HG02973 (cell line): ENCODE results near the gene TMEM17.

Source experiments
- ATAC-seq: cut with Tn5 transposase; IDR thresholded peaks from one replicate; pipeline ENCODE4 v1.9.1; 2021; ENCODE audit warnings: moderate library complexity; ENCODE audit not compliant: unreplicated experiment

TMEM17 gene

DNA sequence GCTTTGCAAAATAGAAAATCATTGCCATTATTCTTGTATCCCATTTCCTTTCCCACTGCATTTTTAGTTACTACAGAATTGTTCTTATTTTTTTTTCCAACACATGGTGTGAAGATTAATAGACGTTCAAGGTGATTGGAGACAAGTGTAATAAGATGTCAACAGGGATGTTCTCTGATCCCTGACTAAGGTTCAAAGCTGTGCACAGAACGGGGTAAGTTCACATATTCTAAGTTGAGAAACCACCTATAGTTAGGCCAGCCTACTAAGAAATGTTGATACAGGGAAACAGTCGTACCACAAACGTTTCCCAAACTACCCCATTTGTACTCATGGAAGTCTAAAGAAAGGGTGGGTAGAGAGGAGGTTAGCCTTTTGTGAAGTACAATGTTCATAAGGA lies 6.4 kb upstream of the TMEM17 start:
- ATAC-seq = no peak

GRCh38 chr2:62511636-62512035 lies 5.6 kb upstream of the TMEM17 start:
- ATAC-seq = no peak

- ATAC-seq = peak; percentile 15
Observed at GRCh38 chr2:62506421-62506750, 391 bp upstream of the TMEM17 start.

GRCh38 chr2:62505109-62505749 lies 766 bp downstream of the TMEM17 start:
- ATAC-seq = no peak

DNA sequence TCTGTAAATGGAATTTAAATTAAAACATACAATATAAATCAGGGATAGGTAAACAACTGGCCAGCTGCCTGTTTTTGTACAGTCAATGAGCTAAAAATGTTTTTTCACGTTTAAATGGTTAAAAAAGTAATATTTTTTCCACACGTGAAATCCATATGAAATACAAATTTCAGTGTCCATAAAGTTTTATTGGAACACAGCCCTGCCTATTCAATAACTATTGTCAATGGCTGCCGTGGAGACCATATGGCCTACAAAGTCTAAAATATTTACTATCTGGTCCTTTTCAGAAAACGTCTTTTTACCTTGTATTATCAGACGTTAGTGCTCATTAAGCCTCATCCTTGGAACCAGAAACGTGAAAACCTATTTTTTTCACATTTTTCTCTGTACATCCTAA lies 1.3 kb downstream of the TMEM17 start:
- no peak for ATAC-seq

DNA sequence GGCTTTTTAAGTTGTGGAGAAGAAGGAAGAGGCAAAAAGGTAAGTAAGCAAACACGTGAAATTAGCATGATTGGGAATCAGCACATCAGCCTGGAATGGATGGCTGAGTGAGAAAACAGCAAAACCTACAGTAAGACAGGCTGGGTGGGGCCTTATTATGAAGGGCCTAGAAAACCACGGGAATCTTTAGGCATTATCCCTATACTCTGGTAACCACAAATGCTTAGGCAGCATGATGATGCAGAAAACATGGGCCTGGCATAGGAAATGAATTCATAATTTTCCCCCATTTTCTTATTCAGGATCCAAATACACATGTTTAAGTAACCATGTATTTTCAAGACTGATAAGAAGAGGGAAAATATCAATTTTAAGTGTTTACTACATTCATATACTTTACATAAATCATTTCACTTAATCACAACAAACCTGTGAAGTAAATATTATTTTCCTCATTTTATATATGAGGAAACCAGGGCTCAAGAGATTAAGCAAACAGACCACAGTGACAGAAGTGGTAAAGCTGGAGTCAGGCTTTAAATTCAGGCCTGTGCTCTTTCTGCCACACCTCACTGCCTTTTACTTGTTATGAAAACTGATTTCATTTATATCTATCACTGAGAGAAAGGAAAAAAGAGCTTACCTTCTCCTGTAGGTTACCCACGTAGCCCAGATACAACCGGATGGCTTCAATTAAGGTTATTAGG lies 4.0 kb downstream of the TMEM17 start:
- no peak for ATAC-seq

DNA sequence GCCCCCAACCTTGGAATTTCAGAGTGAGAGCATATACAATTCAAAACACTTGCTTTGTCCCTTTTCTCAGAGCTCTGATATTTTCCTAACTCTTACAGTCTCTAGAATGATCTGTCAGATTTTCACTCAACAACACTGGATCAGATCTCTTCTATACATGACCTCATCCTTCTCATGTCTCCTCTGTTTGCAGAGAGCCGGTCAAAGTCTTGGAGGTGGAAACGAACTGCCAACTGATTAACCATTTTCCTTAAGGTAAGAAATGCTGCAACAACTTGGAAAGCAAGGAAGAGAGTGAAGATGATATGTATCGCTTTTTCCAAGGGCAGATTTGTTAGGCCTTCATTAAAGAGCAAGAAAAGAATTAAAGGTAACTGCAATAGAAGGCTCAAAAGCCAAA lies 4.9 kb downstream of the TMEM17 start:
- no peak for ATAC-seq

- ATAC-seq = no peak
Observed at GRCh38 chr2:62499430-62500060, 6.5 kb downstream of the TMEM17 start.

DNA sequence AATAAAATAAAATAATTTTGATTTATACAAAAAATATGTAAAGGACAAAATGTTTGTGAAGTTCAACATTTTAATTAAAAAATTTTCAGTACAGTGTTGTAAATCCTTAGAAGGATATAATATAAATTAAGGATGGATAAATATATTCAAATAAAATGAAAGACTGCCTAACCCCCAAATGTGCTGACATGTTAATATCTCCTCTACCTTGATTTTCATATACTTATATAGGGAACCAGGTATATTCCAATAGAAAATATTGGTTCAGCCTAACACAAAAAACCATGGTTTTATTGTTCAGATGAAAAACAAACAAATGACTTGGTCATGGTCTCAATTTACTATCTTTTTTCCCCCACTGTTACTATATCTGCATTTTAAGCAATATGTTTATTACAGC lies 7.3 kb downstream of the TMEM17 start:
- no peak for ATAC-seq

DNA sequence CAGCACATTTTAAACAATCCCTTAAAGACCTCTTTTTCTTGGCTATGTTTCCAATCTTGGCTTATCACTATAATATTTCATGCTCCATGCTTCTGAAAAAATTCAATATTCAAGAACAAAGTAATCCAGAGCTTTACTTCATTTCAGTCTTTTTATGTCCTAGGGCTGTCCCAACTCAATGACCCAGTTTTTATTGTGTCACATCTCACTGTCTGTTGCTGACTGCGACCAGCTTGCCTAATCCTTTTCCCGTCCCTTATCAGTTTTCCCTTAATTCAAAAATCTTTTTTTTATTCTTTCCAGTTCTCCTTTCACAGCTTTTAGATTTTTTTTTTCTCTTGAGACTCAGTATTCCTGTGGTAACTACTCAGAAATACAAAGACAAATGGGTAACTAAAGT lies 10.2 kb downstream of the TMEM17 start:
- ATAC-seq = no peak

GRCh38 chr2:62492048-62492447 lies 13.9 kb downstream of the TMEM17 start:
- ATAC-seq = no peak

GRCh38 chr2:62489702-62490101 lies 16.3 kb downstream of the TMEM17 start:
- no peak for ATAC-seq

- no peak for ATAC-seq
Observed at GRCh38 chr2:62489162-62489561, 16.8 kb downstream of the TMEM17 start.

DNA sequence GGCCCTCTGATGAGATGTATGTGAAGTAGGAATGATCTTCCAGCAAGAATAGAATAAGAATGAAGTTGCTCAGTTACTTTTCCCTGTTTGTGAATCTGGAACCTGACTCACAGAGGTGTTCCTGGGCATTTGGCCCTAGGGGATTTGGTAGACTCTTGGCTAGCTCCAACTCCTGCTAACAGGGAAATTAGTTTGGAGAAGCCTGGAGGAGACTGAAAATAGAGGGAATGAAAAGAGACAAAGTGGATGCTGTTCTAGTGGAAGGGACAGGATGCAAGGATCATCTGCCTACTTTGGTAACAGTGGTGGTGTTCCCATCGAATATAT lies 19.6 kb downstream of the TMEM17 start:
- ATAC-seq = no peak

DNA sequence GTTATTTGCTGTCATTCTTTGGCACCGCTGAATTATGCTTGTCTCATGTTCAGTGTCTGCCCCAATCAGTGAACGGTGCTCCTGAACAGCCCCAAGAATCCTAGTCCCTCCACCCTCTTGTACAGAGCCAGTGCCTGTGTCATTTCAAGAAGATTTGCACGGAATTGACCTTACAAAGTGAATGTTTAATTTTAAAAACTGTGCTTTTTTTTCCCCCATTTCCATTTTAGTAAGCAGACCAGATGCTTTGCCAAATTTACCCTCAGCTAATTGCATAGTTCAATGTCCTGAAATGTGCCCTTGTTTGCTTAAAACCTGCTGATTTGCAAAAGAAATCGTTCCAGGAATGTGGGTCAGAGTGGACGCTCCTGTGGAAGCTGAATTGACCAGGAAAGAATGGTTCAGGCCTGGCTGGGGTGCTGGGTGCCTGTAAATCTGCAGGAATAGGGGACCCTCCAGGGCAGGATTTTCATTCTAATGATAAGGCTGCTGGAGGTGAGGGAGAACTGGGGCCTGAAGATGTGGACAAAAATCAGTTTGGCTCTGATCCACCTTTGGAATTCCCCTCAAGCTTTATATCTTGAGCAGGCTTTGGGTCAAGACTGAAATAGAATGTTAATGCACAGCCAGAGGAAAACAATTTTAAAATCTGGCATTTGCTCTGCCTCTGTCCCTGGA lies 20.1 kb downstream of the TMEM17 start:
- ATAC-seq = no peak

GRCh38 chr2:62482558-62483352 lies 23.2 kb downstream of the TMEM17 start:
- no peak for ATAC-seq

DNA sequence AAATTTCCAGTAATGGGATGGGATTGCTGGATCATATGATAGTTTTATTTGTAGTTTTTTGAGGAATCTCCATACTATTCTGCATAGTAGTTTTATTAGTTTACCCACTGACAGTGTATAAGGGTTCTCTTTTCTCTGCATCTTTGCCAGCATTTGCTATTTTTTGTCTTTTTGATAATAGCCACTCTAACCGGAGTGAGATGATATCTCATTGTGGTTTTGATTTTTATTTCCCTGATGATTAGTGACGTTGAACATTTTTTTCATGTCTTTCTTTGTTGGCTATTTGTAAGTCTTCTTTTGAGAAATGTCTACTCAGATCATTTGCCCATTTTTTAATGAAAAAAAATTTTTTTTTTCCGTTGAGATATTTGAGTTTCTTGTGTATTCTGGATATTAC lies 26.1 kb downstream of the TMEM17 start:
- ATAC-seq = no peak

- ATAC-seq = no peak
Observed at GRCh38 chr2:62478093-62478580, 27.9 kb downstream of the TMEM17 start.

GRCh38 chr2:62477573-62477972 lies 28.4 kb downstream of the TMEM17 start:
- ATAC-seq = no peak

- ATAC-seq = no peak
Observed at GRCh38 chr2:62475172-62476011, 30.6 kb downstream of the TMEM17 start.
